SK-N-SH (cell line): ENCODE data around the gene TAS2R46. TPM values are rescaled to one million over a fixed set of nuclear protein-coding genes. Genes with fewer than 3 reads are reported as not detected.

ENCODE experiments used
- CTCF ChIA-PET: fragments of 300-600, 350-600 bp; formaldehyde crosslinking; extraction: SDS; loops from one replicate; lab custom pipeline; 2021; lab: Yijun Ruan, JAX
- POLR2A ChIA-PET: fragments of 350-600 bp; sonication (Branson Sonifier 250); formaldehyde crosslinking; extraction: SDS; loops from one replicate; lab custom pipeline; 2020; ENCODE audit warnings: antibody characterized with exemption, inconsistent platforms; lab: Yijun Ruan, JAX
- DNase-seq: peaks from one replicate; pipeline ENCODE4 v3.0.0; 2012
- H2AFZ ChIP-seq: fragments of 200-600 bp; sonication (generic); 2 replicates; pipeline ENCODE4 v1.8.1; 2016; ENCODE audit warnings: antibody characterized with exemption, mild to moderate bottlenecking, low read depth
- H3F3A ChIP-seq: fragments of 200-600 bp; sonication (generic); replicated peaks from 2 replicates; pipeline ENCODE3; 2016; ENCODE audit warnings: antibody characterized with exemption, mild to moderate bottlenecking; ENCODE audit not compliant: insufficient read depth
- H3K27ac ChIP-seq, 2 experiments: fragments of 200-500 bp in 1 of 2; fragments of 200-600 bp in 1 of 2; sonication (Bioruptor generic) in 1 of 2; sonication (generic), shearing (Covaris generic) in 1 of 2; 2 replicates each; pipeline versions ENCODE4 v1.5.1 to v1.6.1; 2014 to 2016; ENCODE audit warnings: low read depth in 2 of 2, inconsistent platforms in 1 of 2, low read length in 1 of 2, mild to moderate bottlenecking in 1 of 2, mixed read lengths in 1 of 2
- H3K27me3 ChIP-seq: fragments of 200-600 bp; sonication (generic), shearing (Covaris generic); 2 replicates; pipeline ENCODE4 v1.6.1; 2016; ENCODE audit warnings: mixed run types; ENCODE audit not compliant: insufficient read depth
- H3K36me3 ChIP-seq, 2 experiments: fragments of 200-500 bp in 1 of 2; fragments of 200-600 bp in 1 of 2; sonication (Bioruptor generic) in 1 of 2; sonication (generic) in 1 of 2; replicated peaks in 1 of 2; 2 replicates each; pipeline versions ENCODE3 to v1.5.1; 2014 to 2016; ENCODE audit warnings: low read length in 1 of 2, mild to moderate bottlenecking in 1 of 2; ENCODE audit not compliant: insufficient read depth in 2 of 2, control insufficient read depth in 1 of 2
- H3K4me1 ChIP-seq, 2 experiments: fragments of 200-500 bp in 1 of 2; fragments of 200-600 bp in 1 of 2; sonication (Bioruptor generic) in 1 of 2; sonication (generic), shearing (Covaris generic) in 1 of 2; 2 replicates each; pipeline versions ENCODE4 v1.5.1 to v1.6.1; 2014 to 2016; ENCODE audit warnings: low read depth in 1 of 2, low read length in 1 of 2, mixed run types in 1 of 2; ENCODE audit not compliant: insufficient read depth in 2 of 2, control insufficient read depth in 1 of 2
- H3K4me2 ChIP-seq: fragments of 200-600 bp; sonication (generic), shearing (Covaris generic); 2 replicates; pipeline ENCODE4 v1.6.1; 2017; ENCODE audit warnings: mixed run types
- H3K4me3 ChIP-seq, 2 experiments: fragments of 200-500 bp in 1 of 2; fragments of 200-600 bp in 1 of 2; sonication (Bioruptor generic) in 1 of 2; sonication (generic), shearing (Covaris generic) in 1 of 2; 2 replicates each; pipeline versions ENCODE4 v1.5.1 to v1.8.1; 2014 to 2016; ENCODE audit warnings: low read depth in 2 of 2, inconsistent platforms in 1 of 2, low read length in 1 of 2, mild to moderate bottlenecking in 1 of 2, mixed read lengths in 1 of 2, moderate library complexity in 1 of 2
- H3K79me2 ChIP-seq: fragments of 200-600 bp; sonication (generic); 2 replicates; pipeline ENCODE4 v1.8.1; 2017; ENCODE audit warnings: mild to moderate bottlenecking; ENCODE audit not compliant: insufficient read depth
- H3K9ac ChIP-seq: fragments of 200-600 bp; sonication (generic); 2 replicates; pipeline ENCODE4 v1.6.1; 2017; ENCODE audit warnings: mixed run types
- H3K9me2 ChIP-seq: fragments of 200-600 bp; sonication (generic); 2 replicates; pipeline ENCODE4 v1.6.1; 2017; ENCODE audit warnings: mixed run types
- H3K9me3 ChIP-seq: fragments of 200-600 bp; sonication (generic); 2 replicates; pipeline ENCODE4 v1.6.1; 2017; ENCODE audit warnings: mixed run types, mild to moderate bottlenecking, moderate library complexity
- H4K20me1 ChIP-seq: fragments of 200-600 bp; sonication (generic); 2 replicates; pipeline ENCODE4 v1.6.1; 2017; ENCODE audit warnings: mild to moderate bottlenecking, mixed run types; ENCODE audit not compliant: insufficient read depth
- CHD2 ChIP-seq: fragments of 150-350 bp; IDR thresholded peaks from 2 replicates; pipeline ENCODE4 v1.6.1; 2018; ENCODE audit warnings: low read length; ENCODE audit not compliant: partially characterized antibody
- ELF1 ChIP-seq: IDR thresholded peaks from 2 replicates; pipeline ENCODE4 v1.4.0; 2012
- EZH2phosphoT487 ChIP-seq: fragments of 200-600 bp; sonication (generic); IDR thresholded peaks from 2 replicates; pipeline ENCODE4 v1.6.1; 2017; ENCODE audit warnings: low read depth, mixed run types, mild to moderate bottlenecking, antibody characterized with exemption, moderate library complexity, borderline replicate concordance
- FOXJ3 ChIP-seq: sonication (generic); formaldehyde crosslinking; IDR thresholded peaks from 2 replicates; pipeline ENCODE4 v1.5.1; 2020; ENCODE audit warnings: mild to moderate bottlenecking, missing genetic modification reagents
- FOXM1 ChIP-seq: IDR thresholded peaks from 2 replicates; pipeline ENCODE4 v1.4.0; 2012; ENCODE audit warnings: low read depth, mild to moderate bottlenecking
- GATA2 ChIP-seq: sonication (generic); formaldehyde crosslinking; IDR thresholded peaks from 2 replicates; pipeline ENCODE4 v1.5.0; 2020; ENCODE audit warnings: mild to moderate bottlenecking, missing genetic modification reagents
- MEF2A ChIP-seq: IDR thresholded peaks from 2 replicates; pipeline ENCODE4 v1.4.0; 2012; ENCODE audit warnings: low read depth, borderline replicate concordance
- MXI1 ChIP-seq: IDR thresholded peaks from 2 replicates; pipeline ENCODE4 v1.6.1; 2012; ENCODE audit warnings: mild to moderate bottlenecking, low read depth, low read length, improper control_type of control experiment
- PBX3 ChIP-seq: IDR thresholded peaks from 2 replicates; pipeline ENCODE4; 2012
- REST ChIP-seq: IDR thresholded peaks from 2 replicates; pipeline ENCODE4 v1.6.1; 2012; ENCODE audit warnings: mild to moderate bottlenecking, low read depth, low read length, moderate library complexity
- RFX5 ChIP-seq: IDR thresholded peaks from 2 replicates; pipeline ENCODE4 v1.6.1; 2012; ENCODE audit warnings: mild to moderate bottlenecking, improper control_type of control experiment, low read length
- RXRA ChIP-seq: IDR thresholded peaks from 2 replicates; pipeline ENCODE4 v1.4.0; 2012; ENCODE audit warnings: low read depth, mild to moderate bottlenecking, borderline replicate concordance
- SIN3A ChIP-seq: IDR thresholded peaks from 2 replicates; pipeline ENCODE4 v1.6.1; 2012; ENCODE audit warnings: low read depth, mild to moderate bottlenecking, low read length, moderate library complexity, borderline replicate concordance
- YY1 ChIP-seq: IDR thresholded peaks from 2 replicates; pipeline ENCODE4 v1.4.0; 2012; ENCODE audit warnings: low read depth, mild to moderate bottlenecking
- WGBS: methylation state at CpG from one replicate; pipeline ENCODE4 v1.1.6; 2017; ENCODE audit warnings: low lambda C conversion rate; 5-methylcytosine and 5-hydroxymethylcytosine counted together
- polyA plus RNA-seq, 3 experiments: library from polyadenylated mRNA; depleted of rRNA; stranded (reverse); fragments of >200 nt; gene quantifications; 2 replicates each; pipeline ENCODE4 v1.2.3, GENCODE V29; 2012

TAS2R46 gene
- polyA plus RNA-seq, 1 of the 3 experiments (the other 2 are of a cell fraction) = 0.07 TPM

- TF ChIP-seq FOXJ3 (CRISPR knock-in tag) (no peak), EZH2phosphoT487 (no peak)
Observed at GRCh38 chr12:11022520-11022919, 39.6 kb downstream of the TAS2R46 start, which contains the start of gene TAS2R19 (continued).

GRCh38 chr12:11016937-11017336, 45.2 kb downstream of the TAS2R46 start:
- H3K4me3 ChIP-seq = no peak overlapping the region
- peaks cover 6% of the 10 kb centered on the region; the same call in 1 of the 2 replicates for H3K79me2 ChIP-seq
- no peaks in the 10 kb centered on the region; a peak in 1 of 4 replicates for H3K4me1 ChIP-seq
- H3K9ac ChIP-seq = no peak overlapping the region
- no peak overlapping the region for H2AFZ ChIP-seq
- H3K9me3 ChIP-seq = no peaks in the 10 kb centered on the region
- H4K20me1 ChIP-seq = no peaks in the 10 kb centered on the region
- CTCF ChIA-PET = no interaction called here
- no peaks in the 10 kb centered on the region for H3F3A ChIP-seq
- H3K27me3 ChIP-seq = no peaks in the 10 kb centered on the region
- no peaks in the 10 kb centered on the region for H3K9me2 ChIP-seq
- TF ChIP-seq GATA2 (CRISPR knock-in tag) (no peak), REST (no peak), CHD2 (no peak), YY1 (no peak), ELF1 (no peak)
- TF ChIP-seq, all 33 proteins: peak for 0
- no peak overlapping the region; a peak in 1 of 4 replicates for H3K27ac ChIP-seq
- no peak overlapping the region for H3K4me2 ChIP-seq
- no peak for DNase-seq
- H3K36me3 ChIP-seq = peaks cover 4 to 9% of the 10 kb centered on the region in 2 experiments
- 95% methylated on average over 1 of the region's 1 CpG for WGBS
- POLR2A ChIA-PET = no interaction called here

GRCh38 chr12:11015775-11016430, 46.2 kb downstream of the TAS2R46 start:
- DNase-seq = no peak
- H3K9me2 ChIP-seq = no peaks in the 10 kb centered on the region
- no peaks in the 10 kb centered on the region for H3K9me3 ChIP-seq
- H3F3A ChIP-seq = no peaks in the 10 kb centered on the region
- CTCF ChIA-PET = no interaction called here
- H3K79me2 ChIP-seq = peaks cover 6% of the 10 kb centered on the region; the same call in 1 of the 2 replicates
- peaks cover 4 to 6% of the 10 kb centered on the region in 2 experiments for H3K36me3 ChIP-seq
- no peaks in the 10 kb centered on the region for H4K20me1 ChIP-seq
- H2AFZ ChIP-seq = no peak overlapping the region
- no peak overlapping the region for H3K4me2 ChIP-seq
- no peak overlapping the region for H3K9ac ChIP-seq
- H3K27ac ChIP-seq = no peak overlapping the region
- H3K4me3 ChIP-seq = no peak overlapping the region
- no peaks in the 10 kb centered on the region; a peak in 1 of 4 replicates for H3K4me1 ChIP-seq
- 82% methylated on average over 4 of the region's 4 CpGs for WGBS
- TF ChIP-seq YY1 (no peak), PBX3 (no peak), RFX5 (no peak), SIN3A (no peak), FOXJ3 (CRISPR knock-in tag) (no peak), MXI1 (no peak), ELF1 (no peak), RXRA (no peak), CHD2 (no peak), FOXM1 (no peak), REST (no peak), MEF2A (no peak)
- no peaks in the 10 kb centered on the region for H3K27me3 ChIP-seq
- POLR2A ChIA-PET = no interaction called here
